Measurements from ENCODE around the gene TMEM141.
A peak's percentile ranks its signal among the peaks of the same experiment; 100 is the strongest.
"Not testable (repeated sequence)": the region's sequence is repeated elsewhere in the genome, so short reads cannot be mapped to it uniquely, and the experiment has no call there.

The TMEM141 gene

GRCh38 chr9:136798708-136799078, 7.5 kb downstream of the TMEM141 start:
- H3K4me1 ChIP-seq (ENCODE audit: insufficient read depth, low read length): peaks cover 11% of the 10 kb centered on the region
- WGBS: 89% methylated on average over 6 of the region's 6 CpGs
- H3K36me3 ChIP-seq (ENCODE audit: insufficient read depth, low read length): 0 out of 2 replicates have a peak, but pooled peaks cover 1% of the 10 kb centered on the region
- H3K9ac ChIP-seq (ENCODE audit: low read depth, low read length): no peak overlapping the region
- H3K27ac ChIP-seq (ENCODE audit: low read depth, low read length): no peak overlapping the region
- H3K9me3 ChIP-seq (ENCODE audit: insufficient read depth, low read depth, low read length): no peaks in the 10 kb centered on the region
- peaks cover 21% of the 10 kb centered on the region for H3K27me3 ChIP-seq (ENCODE audit: insufficient read depth, low read length)
- no peak overlapping the region for H3K4me3 ChIP-seq (ENCODE audit: low read length)

DNA sequence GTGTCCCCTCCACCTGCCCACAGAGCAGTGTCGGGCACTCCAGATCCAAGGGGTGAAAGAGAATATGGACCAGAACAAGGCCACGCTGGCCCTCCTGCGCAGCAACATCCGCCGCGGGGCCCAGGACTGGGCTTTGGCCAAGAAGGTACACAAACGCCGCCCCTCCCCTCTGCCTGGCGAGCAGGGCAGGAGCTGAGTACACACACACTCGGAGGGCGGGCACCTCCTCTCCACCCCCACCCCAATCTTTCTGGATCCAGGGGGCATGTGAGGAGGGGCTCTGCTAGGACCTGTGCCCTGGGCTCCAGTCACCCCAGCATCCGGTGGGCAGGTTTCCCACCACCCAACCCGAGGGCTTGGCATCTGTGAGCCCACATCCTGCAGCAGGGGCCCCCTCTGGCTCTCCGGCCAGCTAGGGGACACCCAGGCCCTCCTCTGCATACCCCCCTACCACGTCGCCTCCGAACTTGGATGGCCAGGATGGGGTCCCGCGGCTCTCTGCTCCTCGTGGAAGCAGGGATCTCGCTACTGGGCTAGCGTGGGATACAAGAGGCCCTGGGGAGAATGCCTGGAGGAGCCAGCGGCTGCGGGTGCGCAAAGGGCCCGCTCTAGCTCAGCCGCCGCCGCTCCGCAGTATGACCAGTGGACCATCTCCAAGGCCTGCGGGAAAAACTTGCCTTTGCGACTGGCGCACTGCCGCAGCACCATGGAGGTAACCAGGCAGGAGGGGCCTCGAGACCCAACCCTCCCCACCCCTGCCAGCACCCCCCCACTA, 8.1 kb downstream of the TMEM141 start:
- WGBS: 52% methylated on average over 34 of the region's 35 CpGs
- H3K4me3 ChIP-seq (ENCODE audit: low read length): peak overlapping the region; percentile 69

DNA sequence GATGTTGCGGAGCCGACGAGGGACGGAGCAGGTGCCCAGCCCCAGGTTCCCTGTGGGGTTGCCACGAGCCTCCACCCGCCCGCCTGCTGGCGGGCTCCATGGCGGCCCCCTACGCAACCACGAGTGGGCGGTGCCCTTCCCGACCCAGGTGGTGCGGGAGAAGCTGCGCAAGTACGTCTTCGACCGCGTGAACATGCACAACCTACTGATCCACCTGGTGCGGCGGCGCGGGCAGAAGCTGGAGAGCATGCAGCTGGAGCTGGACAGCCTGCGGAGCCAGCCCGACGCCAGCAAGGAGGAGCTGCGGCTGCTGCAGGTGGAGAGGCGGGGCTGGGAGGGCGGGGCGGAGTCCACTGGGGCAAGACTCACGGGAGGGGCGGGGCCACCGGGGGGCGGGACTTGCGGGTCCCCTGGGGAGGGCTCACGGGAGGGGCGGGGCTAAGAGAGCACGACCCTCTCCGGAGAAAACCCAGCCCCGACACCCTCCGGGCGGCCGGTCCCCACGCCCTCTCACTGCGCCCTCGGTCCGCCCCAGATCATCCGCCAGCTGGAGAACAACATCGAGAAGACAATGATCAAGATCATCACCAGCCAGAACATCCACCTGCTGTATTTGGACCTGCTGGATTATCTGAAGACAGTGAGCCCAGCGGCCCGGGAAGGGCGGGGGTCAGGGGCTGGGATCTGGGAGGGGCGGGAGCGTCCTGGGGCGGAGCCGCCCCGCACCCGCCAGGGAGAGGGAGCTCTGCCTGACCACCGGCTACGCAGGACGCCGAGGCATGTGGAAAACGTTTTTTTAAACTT, 8.9 kb downstream of the TMEM141 start:
- peaks cover 11% of the 10 kb centered on the region for H3K4me1 ChIP-seq (ENCODE audit: insufficient read depth, low read length)
- under 1% methylated on average over 62 of the region's 63 CpGs for WGBS

More for the DNA sequence above, 8.1 kb downstream of the TMEM141 start:
- Histone ChIP-seq H3K27me3 (ENCODE audit: insufficient read depth, low read length) (peaks cover 21% of the 10 kb centered on the region), H3K27ac (ENCODE audit: low read depth, low read length) (no peak overlapping the region), H3K4me1 (ENCODE audit: insufficient read depth, low read length) (peaks cover 11% of the 10 kb centered on the region), H3K9me3 (ENCODE audit: insufficient read depth, low read depth, low read length) (no peaks in the 10 kb centered on the region), H3K36me3 (ENCODE audit: insufficient read depth, low read length) (no peaks in the 10 kb centered on the region), H3K9ac (ENCODE audit: low read depth, low read length) (peak overlapping the region; percentile 62)

DNA sequence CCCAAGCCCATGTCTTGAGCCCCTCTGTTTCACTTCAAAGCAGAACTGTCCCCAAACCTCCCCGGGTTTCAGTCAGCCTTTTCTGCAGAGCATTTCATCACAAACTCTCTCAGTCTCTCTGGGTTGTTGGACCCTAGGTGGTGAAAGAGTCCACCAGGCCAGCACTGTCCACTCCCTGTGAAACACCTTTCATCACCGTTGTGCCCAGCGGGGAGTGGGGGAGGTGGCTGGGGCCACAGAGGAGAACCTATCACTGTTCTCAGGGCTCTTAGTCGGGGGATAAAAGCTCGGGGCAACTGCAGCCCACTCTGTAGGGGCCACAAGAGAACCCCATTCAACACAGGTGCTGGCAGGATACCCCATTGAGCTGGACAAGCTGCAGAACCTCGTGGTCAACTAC, 11.2 kb downstream of the TMEM141 start:
- peaks cover 21% of the 10 kb centered on the region for H3K27me3 ChIP-seq (ENCODE audit: insufficient read depth, low read length)
- no peak overlapping the region for H3K27ac ChIP-seq (ENCODE audit: low read depth, low read length)
- WGBS: 89% methylated on average over 6 of the region's 6 CpGs
- H3K9ac ChIP-seq (ENCODE audit: low read depth, low read length): no peak overlapping the region
- H3K4me3 ChIP-seq (ENCODE audit: low read length): no peak overlapping the region
- no peaks in the 10 kb centered on the region for H3K9me3 ChIP-seq (ENCODE audit: insufficient read depth, low read depth, low read length)
- 0 out of 2 replicates have a peak, but pooled peaks cover 3% of the 10 kb centered on the region for H3K36me3 ChIP-seq (ENCODE audit: insufficient read depth, low read length)
- H3K4me1 ChIP-seq (ENCODE audit: insufficient read depth, low read length): peaks cover 7% of the 10 kb centered on the region; the same call in 1 of the 2 replicates

More for the DNA sequence above, 8.9 kb downstream of the TMEM141 start:
- peak overlapping the region; percentile 62 for H3K9ac ChIP-seq (ENCODE audit: low read depth, low read length)
- peak overlapping the region; percentile 69 for H3K4me3 ChIP-seq (ENCODE audit: low read length)
- H3K27ac ChIP-seq (ENCODE audit: low read depth, low read length): no peak overlapping the region
- H3K36me3 ChIP-seq (ENCODE audit: insufficient read depth, low read length): no peaks in the 10 kb centered on the region
- no peaks in the 10 kb centered on the region for H3K9me3 ChIP-seq (ENCODE audit: insufficient read depth, low read depth, low read length)
- peaks cover 21% of the 10 kb centered on the region for H3K27me3 ChIP-seq (ENCODE audit: insufficient read depth, low read length)

GRCh38 chr9:136803009-136803550, 11.9 kb downstream of the TMEM141 start:
- not testable (repeated sequence) for H3K9ac ChIP-seq (ENCODE audit: low read depth, low read length); H3K27ac ChIP-seq (ENCODE audit: low read depth, low read length); H3K4me1 ChIP-seq (ENCODE audit: insufficient read depth, low read length); H3K4me3 ChIP-seq (ENCODE audit: low read length); H3K36me3 ChIP-seq (ENCODE audit: insufficient read depth, low read length); H3K9me3 ChIP-seq (ENCODE audit: insufficient read depth, low read depth, low read length)
- peaks cover 21% of the 10 kb centered on the region for H3K27me3 ChIP-seq (ENCODE audit: insufficient read depth, low read length)
- 90% methylated on average over 8 of the region's 9 CpGs for WGBS

DNA sequence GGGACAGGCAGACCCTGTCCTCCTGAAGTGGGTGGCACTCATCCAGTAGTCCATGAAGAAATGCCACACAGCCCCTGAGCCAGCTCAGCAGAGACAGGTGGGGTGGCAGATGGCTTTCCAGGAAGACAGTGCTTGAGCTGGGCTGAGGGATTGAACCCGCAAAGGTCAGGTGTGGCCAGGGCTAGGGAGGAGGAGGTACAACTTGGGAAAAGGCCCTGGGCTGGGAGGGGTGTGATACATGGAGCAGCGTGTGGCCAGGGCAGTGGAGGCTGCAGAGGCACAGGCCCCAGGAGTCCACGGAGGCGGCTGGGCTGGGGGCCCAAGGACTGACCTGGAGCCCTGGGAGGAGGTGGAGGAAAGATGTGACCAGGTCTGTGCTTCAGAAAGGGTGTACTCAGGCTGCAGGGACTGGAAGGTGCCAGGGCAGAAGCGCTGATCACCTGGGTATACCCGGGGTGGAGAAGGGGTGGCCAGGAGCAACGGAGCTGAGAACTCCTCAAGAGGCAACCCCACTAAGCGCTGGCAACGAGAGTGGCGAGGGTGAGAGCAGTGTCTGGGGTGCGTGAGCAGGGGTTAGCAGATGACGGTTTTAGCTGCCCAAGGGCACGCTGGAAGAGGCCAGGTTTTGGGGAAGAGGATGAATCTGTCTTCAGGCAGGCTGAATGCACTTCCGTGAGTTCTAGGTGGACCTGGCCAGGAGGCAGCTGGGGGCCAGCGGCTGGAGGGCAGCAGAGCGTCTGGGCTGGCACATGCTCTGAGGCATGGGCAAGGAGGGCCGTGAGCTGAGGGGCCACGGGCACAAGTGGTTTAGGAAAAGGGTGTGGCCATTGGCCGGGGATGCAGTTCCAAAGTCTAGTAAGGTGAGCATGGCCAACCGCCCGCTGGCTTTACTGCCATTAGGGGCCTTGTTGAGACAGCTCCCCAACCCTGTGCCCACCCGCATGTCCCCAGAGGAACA, 12.7 kb downstream of the TMEM141 start:
- H3K9me3 ChIP-seq (ENCODE audit: insufficient read depth, low read depth, low read length): no peaks in the 10 kb centered on the region
- H3K36me3 ChIP-seq (ENCODE audit: insufficient read depth, low read length): 0 out of 2 replicates have a peak, but pooled peaks cover 3% of the 10 kb centered on the region
- 94% methylated on average over 22 of the region's 22 CpGs for WGBS
- no peak overlapping the region for H3K4me3 ChIP-seq (ENCODE audit: low read length)
- no peak overlapping the region for H3K27ac ChIP-seq (ENCODE audit: low read depth, low read length)
- peaks cover 7% of the 10 kb centered on the region; the same call in 1 of the 2 replicates for H3K4me1 ChIP-seq (ENCODE audit: insufficient read depth, low read length)
- H3K27me3 ChIP-seq (ENCODE audit: insufficient read depth, low read length): peaks cover 15% of the 10 kb centered on the region
- no peak overlapping the region for H3K9ac ChIP-seq (ENCODE audit: low read depth, low read length)

DNA sequence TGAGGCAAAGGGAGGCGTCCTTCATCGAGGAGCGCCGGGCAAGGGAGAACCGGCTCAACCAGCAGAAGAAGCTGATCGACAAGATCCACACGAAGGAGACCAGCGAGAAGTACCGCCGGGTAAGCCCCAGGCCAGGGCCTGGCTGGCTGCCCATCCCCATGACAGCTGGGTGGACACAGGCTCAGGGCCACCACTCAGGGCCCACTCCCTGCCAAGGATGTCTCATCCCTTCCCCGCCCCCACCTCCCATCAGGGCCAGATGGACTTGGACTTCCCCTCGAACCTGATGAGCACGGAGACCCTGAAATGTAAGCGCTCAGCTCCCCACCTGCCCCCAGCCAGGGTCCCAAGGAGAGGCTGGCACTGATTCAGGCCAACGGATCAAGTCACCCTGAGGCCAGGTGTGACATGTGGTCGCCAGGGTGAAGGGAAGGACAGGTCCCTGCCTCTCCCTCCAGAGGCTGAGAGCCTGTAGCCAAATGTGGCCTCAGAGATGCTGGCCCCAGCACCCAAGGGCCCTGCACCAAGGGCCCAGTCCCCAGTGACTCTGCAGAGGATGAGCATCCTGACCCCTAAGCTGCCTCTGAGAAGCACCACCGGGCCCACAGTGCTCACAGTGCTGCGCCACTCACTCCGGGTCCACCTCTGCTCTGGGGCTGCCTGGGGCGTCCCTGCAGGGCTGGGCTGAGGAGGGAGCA, 13.5 kb downstream of the TMEM141 start:
- peaks cover 7% of the 10 kb centered on the region for H3K27me3 ChIP-seq (ENCODE audit: insufficient read depth, low read length)
- peaks cover 9% of the 10 kb centered on the region for H3K4me1 ChIP-seq (ENCODE audit: insufficient read depth, low read length)
- no peaks in the 10 kb centered on the region for H3K9me3 ChIP-seq (ENCODE audit: insufficient read depth, low read depth, low read length)
- H3K9ac ChIP-seq (ENCODE audit: low read depth, low read length): no peak overlapping the region
- 92% methylated on average over 20 of the region's 20 CpGs for WGBS
- no peak overlapping the region for H3K4me3 ChIP-seq (ENCODE audit: low read length)
- no peak overlapping the region for H3K27ac ChIP-seq (ENCODE audit: low read depth, low read length)
- peaks cover 6% of the 10 kb centered on the region for H3K36me3 ChIP-seq (ENCODE audit: insufficient read depth, low read length)

GRCh38 chr9:136805207-136805740, 14.1 kb downstream of the TMEM141 start:
- Histone ChIP-seq H3K9ac (ENCODE audit: low read depth, low read length) (no peak overlapping the region), H3K4me1 (ENCODE audit: insufficient read depth, low read length) (peaks cover 15% of the 10 kb centered on the region), H3K4me3 (ENCODE audit: low read length) (no peak overlapping the region), H3K27me3 (ENCODE audit: insufficient read depth, low read length) (peaks cover 4% of the 10 kb centered on the region), H3K27ac (ENCODE audit: low read depth, low read length) (no peak overlapping the region), H3K36me3 (ENCODE audit: insufficient read depth, low read length) (peaks cover 12% of the 10 kb centered on the region), H3K9me3 (ENCODE audit: insufficient read depth, low read depth, low read length) (no peaks in the 10 kb centered on the region)
- 90% methylated on average over 12 of the region's 12 CpGs for WGBS

- Histone ChIP-seq H3K9ac (ENCODE audit: low read depth, low read length) (no peak overlapping the region), H3K36me3 (ENCODE audit: insufficient read depth, low read length) (peaks cover 18% of the 10 kb centered on the region), H3K27ac (ENCODE audit: low read depth, low read length) (no peak overlapping the region), H3K27me3 (ENCODE audit: insufficient read depth, low read length) (peaks cover 4% of the 10 kb centered on the region), H3K9me3 (ENCODE audit: insufficient read depth, low read depth, low read length) (no peaks in the 10 kb centered on the region), H3K4me3 (ENCODE audit: low read length) (no peak overlapping the region), H3K4me1 (ENCODE audit: insufficient read depth, low read length) (peaks cover 16% of the 10 kb centered on the region)
- WGBS: 96% methylated on average over 10 of the region's 10 CpGs
These were observed 14.9 kb downstream of the TMEM141 start for GRCh38 chr9:136806067-136806466.
